GM12873 (cell line): ENCODE data around the gene FAM181A.

Experiments
- CTCF ChIP-seq: IDR thresholded peaks from 2 replicates; pipeline ENCODE4 v1.5.1; 2012; ENCODE audit warnings: low read depth, mild to moderate bottlenecking, moderate library complexity, low read length, control low read depth; ENCODE audit not compliant: insufficient read depth; ENCODE audit errors: missing control alignments

Gene FAM181A

DNA sequence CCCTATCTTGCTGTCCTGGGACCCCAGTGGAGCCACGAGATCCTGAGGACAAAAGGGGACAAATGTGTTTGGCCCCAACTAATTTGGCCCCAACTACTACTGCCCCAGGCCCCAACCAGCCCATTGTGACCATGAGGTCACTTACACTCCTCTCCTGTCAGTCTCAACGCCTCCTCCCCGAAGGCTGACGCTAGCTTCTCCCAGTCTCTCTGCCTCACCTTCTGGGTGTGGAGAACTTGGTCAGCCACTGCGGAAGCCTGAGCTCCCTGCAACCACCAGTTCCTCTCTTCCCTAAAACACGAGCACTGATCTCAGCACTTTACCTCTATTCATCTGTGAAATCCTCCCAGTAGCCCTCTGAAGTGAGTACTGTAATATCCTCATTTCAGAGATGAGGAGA, 13.3 kb downstream of the FAM181A start:
- TF ChIP-seq CTCF: no peak

DNA sequence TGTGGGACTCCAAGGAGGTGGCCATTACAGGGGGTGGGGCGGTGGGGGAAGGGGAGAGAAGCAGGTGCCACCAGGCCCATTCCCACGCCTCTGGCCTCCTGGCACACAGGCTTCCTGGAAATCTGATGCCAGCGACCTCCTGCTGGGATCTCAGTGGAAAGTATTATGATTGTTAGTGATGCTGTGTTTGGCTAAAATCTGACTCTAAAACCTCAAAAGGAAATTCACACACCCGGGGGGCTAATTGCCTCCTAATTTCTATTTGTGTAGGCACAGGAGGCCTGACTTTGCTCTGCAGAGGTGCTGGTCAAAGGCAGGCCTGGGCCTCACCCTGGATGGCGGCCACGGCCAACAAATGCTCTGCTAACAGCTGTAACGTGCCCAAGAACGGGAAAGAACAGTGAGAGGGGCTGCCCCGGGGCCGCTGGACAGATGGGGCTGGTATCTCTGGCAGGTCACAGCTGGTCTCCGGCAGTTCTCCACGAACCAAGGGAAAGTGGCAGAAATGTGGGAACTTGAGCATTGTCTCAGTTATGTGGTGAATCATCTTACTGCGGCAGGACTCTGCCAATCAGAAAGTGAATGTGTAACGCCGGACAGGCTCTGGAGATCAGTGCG, 14.3 kb downstream of the FAM181A start:
- no peak for TF ChIP-seq CTCF

DNA sequence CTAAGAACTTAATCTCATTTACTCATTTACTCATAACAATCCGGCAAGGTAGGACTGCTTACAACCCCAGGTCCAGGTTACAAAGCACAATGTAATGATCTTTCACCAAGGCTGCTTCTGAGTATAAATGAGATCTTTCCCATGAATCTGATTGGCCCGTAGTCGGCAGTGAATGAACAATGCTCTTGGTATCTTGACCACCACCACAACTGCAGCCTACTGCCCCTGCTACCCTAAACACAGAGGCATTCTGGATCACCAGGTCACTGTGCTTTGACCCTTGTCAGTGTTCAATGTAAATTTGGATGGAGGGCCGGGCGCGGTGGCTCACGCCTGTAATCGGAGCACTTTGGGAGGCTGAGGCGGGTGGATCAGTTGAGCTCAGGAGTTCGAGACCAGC, 15.9 kb downstream of the FAM181A start:
- TF ChIP-seq CTCF: no peak

GRCh38 chr14:93943930-93944329, 16.8 kb downstream of the FAM181A start:
- no peak for TF ChIP-seq CTCF

GRCh38 chr14:93944348-93945069, 17.4 kb downstream of the FAM181A start:
- TF ChIP-seq CTCF: no peak

DNA sequence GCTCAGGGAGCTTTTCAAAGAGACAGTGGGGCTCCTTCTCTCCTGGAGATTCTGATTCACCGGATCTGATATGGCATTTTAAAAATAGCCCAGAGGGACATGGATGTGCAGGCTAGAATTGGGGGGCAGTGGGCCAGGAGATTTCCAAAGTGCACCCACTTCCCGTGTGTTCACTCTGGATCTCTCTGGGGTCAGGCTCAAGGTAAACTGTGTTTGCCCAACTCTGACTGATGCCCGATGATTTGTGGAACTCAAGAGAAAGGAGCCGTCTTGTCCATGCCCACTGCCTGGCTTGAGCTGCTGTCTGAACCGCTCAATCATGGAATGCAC, 17.9 kb downstream of the FAM181A start:
- no peak for TF ChIP-seq CTCF

DNA sequence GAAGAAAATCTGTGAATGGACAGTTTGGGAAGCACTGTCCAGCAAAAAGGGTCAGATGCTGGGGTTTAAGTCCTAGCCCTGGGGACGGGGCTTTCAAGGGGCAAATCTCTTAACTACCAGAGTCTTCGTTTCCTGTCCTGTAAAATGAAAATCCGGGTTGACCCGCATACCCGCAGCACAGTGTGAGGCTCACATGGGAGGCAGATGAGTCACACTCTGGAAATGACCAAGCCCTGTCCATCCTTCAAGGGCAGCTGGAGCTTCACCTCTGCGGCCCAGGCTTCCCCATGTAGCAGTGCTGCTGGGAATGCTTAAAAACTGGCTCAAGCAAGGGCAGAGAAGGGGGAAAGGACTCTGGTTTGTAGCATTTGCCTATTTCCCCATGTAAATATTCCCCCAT, 19.0 kb downstream of the FAM181A start:
- TF ChIP-seq CTCF: no peak
